Keratinocyte (primary cell): ENCODE results near the gene CRKL. TPM values are rescaled to one million over a fixed set of nuclear protein-coding genes. Genes with fewer than 3 reads are reported as not detected.

Experiments used
- DNase-seq: peaks from one replicate; pipeline ENCODE4 v3.0.0-alpha.2; 2011; ENCODE audit warnings: low read depth, missing footprints, low spot score
- FAIRE-seq: peaks from 2 replicates; lab custom pipeline; 2011; peaks lifted over from hg19 to GRCh38; lab: Jason Lieb, UNC
- H2AFZ ChIP-seq: 2 replicates; pipeline ENCODE4 v1.6.0; 2012; ENCODE audit warnings: low read length, control low read depth, inconsistent platforms; ENCODE audit not compliant: control insufficient read depth
- H3K27ac ChIP-seq: 2 replicates; pipeline ENCODE4 v1.5.1; 2011; ENCODE audit warnings: low read length; ENCODE audit not compliant: control insufficient read depth, insufficient read depth
- H3K27me3 ChIP-seq: 3 replicates; pipeline ENCODE4 v1.6.0; 2011; ENCODE audit warnings: low read length; ENCODE audit not compliant: control insufficient read depth, insufficient read depth; ENCODE audit errors: extremely low read depth
- H3K36me3 ChIP-seq, 2 experiments: 2 replicates in 1 of 2; 3 replicates in 1 of 2; pipeline ENCODE4 v1.5.1; 2011; ENCODE audit warnings: low read length in 2 of 2, mild to moderate bottlenecking in 1 of 2; ENCODE audit not compliant: control insufficient read depth in 2 of 2, insufficient read depth in 2 of 2; ENCODE audit errors: extremely low read depth in 1 of 2
- H3K4me1 ChIP-seq: 3 replicates; pipeline ENCODE4 v1.5.1; 2011; ENCODE audit warnings: low read length; ENCODE audit not compliant: control insufficient read depth, insufficient read depth; ENCODE audit errors: extremely low read depth
- H3K4me2 ChIP-seq: 3 replicates; pipeline ENCODE4 v1.6.0; 2011; ENCODE audit warnings: low read depth, low read length; ENCODE audit not compliant: control insufficient read depth, insufficient read depth; ENCODE audit errors: extremely low read depth
- H3K4me3 ChIP-seq, 3 experiments: fragments of 200-600 bp in 1 of 3; sonication (generic) in 1 of 3; 2 replicates in 2 of 3; 3 replicates in 1 of 3; pipeline ENCODE4 v1.5.1; 2011 to 2016; ENCODE audit warnings: low read length in 3 of 3, mild to moderate bottlenecking in 3 of 3, control low read depth in 2 of 3, inconsistent platforms in 1 of 3, low read depth in 1 of 3, mixed read lengths in 1 of 3, mixed run types in 1 of 3, moderate library complexity in 1 of 3; ENCODE audit not compliant: control insufficient read depth in 2 of 3, insufficient read depth in 2 of 3; ENCODE audit errors: extremely low read depth in 1 of 3
- H3K79me2 ChIP-seq: 2 replicates; pipeline ENCODE4 v1.6.0; 2012; ENCODE audit warnings: low read length; ENCODE audit not compliant: control insufficient read depth, insufficient read depth
- H3K9ac ChIP-seq: 3 replicates; pipeline ENCODE4 v1.6.0; 2011; ENCODE audit warnings: low read length; ENCODE audit not compliant: control insufficient read depth, insufficient read depth; ENCODE audit errors: extremely low read depth
- H3K9me1 ChIP-seq: 3 replicates; pipeline ENCODE4 v1.6.0; 2011; ENCODE audit warnings: low read length; ENCODE audit not compliant: control insufficient read depth, insufficient read depth; ENCODE audit errors: extremely low read depth
- H3K9me3 ChIP-seq: 2 replicates; pipeline ENCODE4 v1.5.1; 2012; ENCODE audit warnings: low read depth, low read length; ENCODE audit not compliant: control insufficient read depth
- H4K20me1 ChIP-seq: 3 replicates; pipeline ENCODE4 v1.6.0; 2011; ENCODE audit warnings: low read length; ENCODE audit not compliant: control insufficient read depth, insufficient read depth; ENCODE audit errors: extremely low read depth
- CTCF ChIP-seq, 3 experiments: IDR thresholded peaks in 1 of 3; conservative IDR thresholded peaks in 1 of 3; optimal IDR thresholded peaks in 1 of 3; 2 replicates in 2 of 3; 3 replicates in 1 of 3; pipeline versions ENCODE3 to v1.5.1; 2011; ENCODE audit warnings: low read length in 3 of 3, mild to moderate bottlenecking in 3 of 3, moderate library complexity in 2 of 3, control low read depth in 1 of 3, inconsistent platforms in 1 of 3; ENCODE audit not compliant: insufficient read depth in 2 of 3; ENCODE audit errors: extremely low read depth in 1 of 3
- EZH2 ChIP-seq: IDR thresholded peaks from one replicate; pipeline ENCODE4 v1.6.1; 2012; ENCODE audit warnings: inconsistent platforms, mild to moderate bottlenecking, low read length, moderate library complexity
- dilution Hi-C: fragments of 300-500 bp; cut with MboI; formaldehyde crosslinking; loops from one replicate; pipeline ENCODE4 v1.7.0; 2020; ENCODE audit warnings: low sequenced_read_pairs; ENCODE audit not compliant: extremely low pct_ligation_motif_present
- polyA plus RNA-seq, 5 experiments: library from polyadenylated mRNA; depleted of rRNA in 3 of 5; stranded (reverse) in 3 of 5; stranded (forward) in 1 of 5; unstranded in 1 of 5; fragments of >200 nt; gene quantifications; 1 replicate in 1 of 5; 2 replicates in 3 of 5; 3 replicates in 1 of 5; pipeline versions ENCODE4 v1.2.1 to v1.2.3, GENCODE V29; 2011 to 2012; ENCODE audit warnings: missing spikeins in 2 of 5, low read depth in 1 of 5, low replicate concordance in 1 of 5

Gene CRKL
- polyA plus RNA-seq, 1 donor (not counting 4 experiments of a cell fraction or from before 2014, with no cell fraction given): 32.1 TPM

- TF ChIP-seq EZH2 (no peak), CTCF (optimal IDR thresholded peaks at IDR 0.05 in 1 of 3, IDR thresholded peaks at IDR 0.05 in 1 of 3, conservative IDR thresholded peaks at IDR 0.05 in 1 of 3; ENCODE audit: extremely low read depth in 1 of 3, insufficient read depth in 2 of 3, low read length in 3 of 3) (no peak)
- Histone ChIP-seq H3K27ac (no peak overlapping the region), H3K36me3 (no peaks in the 10 kb centered on the region), H3K9me1 (no peaks in the 10 kb centered on the region), H3K9ac (no peak overlapping the region), H2AFZ (no peak overlapping the region), H4K20me1 (no peaks in the 10 kb centered on the region), H3K4me1 (peaks cover 17% of the 10 kb centered on the region), H3K79me2 (no peaks in the 10 kb centered on the region), H3K27me3 (peaks cover 11% of the 10 kb centered on the region), H3K4me3 (peak overlapping the region in 1 of 3 experiments; percentile 48), H3K9me3 (no peaks in the 10 kb centered on the region), H3K4me2 (peak overlapping the region; percentile 75)
- dilution Hi-C loops: no loop called here
- DNase-seq: no peak
- no peak for FAIRE-seq
Observed at GRCh38 chr22:20964799-20965103, 47.5 kb downstream of the CRKL start.

- no peaks in the 10 kb centered on the region for H3K36me3 ChIP-seq
- no peak overlapping the region for H3K27ac ChIP-seq
- H3K4me1 ChIP-seq: peaks cover 17% of the 10 kb centered on the region
- H3K4me3 ChIP-seq: peak overlapping the region in 2 of 3 experiments; percentile 18 to 46
- DNase-seq: no peak
- peak overlapping the region; percentile 26 for H2AFZ ChIP-seq
- no peak overlapping the region for H3K9ac ChIP-seq
- dilution Hi-C loops: no loop called here
- H3K9me1 ChIP-seq: no peaks in the 10 kb centered on the region
- peak overlapping the region; percentile 41 for H3K4me2 ChIP-seq
- no peaks in the 10 kb centered on the region for H3K79me2 ChIP-seq
- TF ChIP-seq CTCF (optimal IDR thresholded peaks at IDR 0.05 in 1 of 3, IDR thresholded peaks at IDR 0.05 in 1 of 3, conservative IDR thresholded peaks at IDR 0.05 in 1 of 3; ENCODE audit: extremely low read depth in 1 of 3, insufficient read depth in 2 of 3, low read length in 3 of 3) (no peak), EZH2 (no peak)
- no peak for FAIRE-seq
- H3K27me3 ChIP-seq: peaks cover 11% of the 10 kb centered on the region
- no peaks in the 10 kb centered on the region for H4K20me1 ChIP-seq
- no peaks in the 10 kb centered on the region for H3K9me3 ChIP-seq
Observed at GRCh38 chr22:20965104-20965887, 48.1 kb downstream of the CRKL start.
